Measurements from ENCODE around the gene SDR42E2.
"Not testable (repeated sequence)": the region's sequence is repeated elsewhere in the genome, so short reads cannot be mapped to it uniquely, and the experiment has no call there.

Gene SDR42E2

DNA sequence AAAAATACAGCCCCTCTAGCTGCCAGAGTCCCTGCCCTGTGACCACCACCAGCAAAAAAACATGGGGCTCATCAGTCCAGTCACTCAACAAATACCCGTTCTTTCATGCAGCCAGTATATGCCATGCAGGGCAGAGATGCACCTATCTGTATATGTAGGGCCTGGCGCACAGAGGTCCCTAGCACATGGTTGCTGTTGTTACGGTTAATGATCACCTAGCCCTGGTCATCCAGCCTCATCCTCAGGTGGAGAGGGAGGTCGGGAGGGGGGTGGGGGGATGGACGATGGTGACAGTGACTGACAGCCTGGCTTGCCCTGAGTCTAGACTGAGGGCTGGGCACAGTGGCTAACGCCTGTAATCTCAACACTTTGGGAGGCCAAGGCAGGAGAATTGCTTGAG, 1.5 kb downstream of the SDR42E2 start:
- no peak for DNase-seq

DNA sequence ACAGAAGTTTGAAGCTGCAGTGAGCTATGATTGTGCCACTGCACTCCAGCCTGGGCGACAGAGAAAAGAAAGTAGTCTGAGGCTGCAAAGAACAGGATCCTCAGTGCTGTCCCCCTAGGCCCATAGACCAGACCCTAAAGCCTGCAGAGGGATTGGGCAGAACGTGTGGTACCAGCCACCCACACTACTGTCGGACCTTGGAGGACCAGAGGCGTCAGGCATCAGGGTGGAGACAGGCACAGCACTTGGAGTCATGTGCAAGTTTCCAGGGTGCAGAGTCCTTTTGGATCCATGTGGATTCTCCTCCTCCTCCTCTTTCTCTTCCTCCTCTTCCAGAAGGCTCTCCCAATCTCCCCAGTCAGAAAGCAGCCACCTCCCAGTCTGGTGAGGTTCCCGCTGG, 2.2 kb downstream of the SDR42E2 start:
- no peak for DNase-seq

DNA sequence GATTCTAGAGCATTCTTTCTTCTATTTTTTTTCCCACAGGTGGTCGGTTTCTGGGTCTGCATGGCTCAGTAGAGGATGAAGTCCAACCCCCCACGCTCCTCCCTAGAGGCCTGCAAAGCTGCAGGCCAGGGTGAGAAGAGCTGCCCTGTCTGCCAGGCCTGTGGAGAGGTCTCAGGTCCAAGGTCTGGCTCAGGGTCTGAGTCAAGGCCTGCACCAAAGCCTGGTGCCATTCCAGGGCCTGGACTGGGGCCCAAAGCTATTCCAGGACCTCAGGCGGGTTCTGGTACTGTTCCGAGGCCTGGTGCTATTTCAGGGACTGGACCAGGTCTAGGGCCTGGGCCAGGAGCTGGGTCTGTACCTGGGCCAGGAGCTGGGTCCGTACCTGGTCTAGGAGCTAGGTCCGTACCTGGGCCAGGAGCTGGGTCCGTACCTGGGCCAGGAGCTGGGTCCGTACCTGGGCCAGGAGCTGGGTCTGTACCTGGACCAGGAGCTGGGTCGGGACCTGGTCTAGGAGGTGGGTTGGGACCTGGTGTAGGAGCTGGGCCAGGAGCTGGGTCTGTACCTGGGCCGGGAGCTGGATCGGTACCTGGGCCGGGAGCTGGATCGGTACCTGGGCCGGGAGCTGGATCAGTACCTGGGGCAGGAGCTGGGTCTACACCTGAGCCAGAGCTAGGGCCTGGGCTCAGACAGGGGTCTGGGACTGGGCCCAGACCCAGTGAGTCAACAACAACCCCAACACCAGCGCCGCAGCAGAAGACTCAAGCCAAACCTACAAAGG, 3.4 kb downstream of the SDR42E2 start:
- DNase-seq = no peak

DNA sequence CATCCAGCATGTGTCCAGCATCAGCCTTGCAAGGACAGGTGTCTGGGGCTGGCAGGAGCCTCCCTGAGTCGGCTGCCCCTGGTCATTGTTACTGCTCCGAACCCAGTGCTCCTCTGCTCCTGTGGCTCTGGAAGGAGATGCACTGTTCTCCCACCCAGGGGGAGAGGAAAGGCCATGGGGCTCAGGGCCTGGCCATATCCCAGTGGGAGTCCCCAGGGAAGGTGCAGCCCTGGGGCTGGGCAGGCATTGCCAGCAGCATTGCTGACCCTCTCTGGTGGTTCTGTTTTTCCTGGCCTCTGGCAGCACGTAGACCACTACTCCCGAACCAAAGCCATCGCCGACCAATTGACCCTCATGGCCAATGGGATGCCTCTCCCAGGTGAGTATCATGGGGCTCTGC, 9.6 kb downstream of the SDR42E2 start:
- no peak for DNase-seq

DNA sequence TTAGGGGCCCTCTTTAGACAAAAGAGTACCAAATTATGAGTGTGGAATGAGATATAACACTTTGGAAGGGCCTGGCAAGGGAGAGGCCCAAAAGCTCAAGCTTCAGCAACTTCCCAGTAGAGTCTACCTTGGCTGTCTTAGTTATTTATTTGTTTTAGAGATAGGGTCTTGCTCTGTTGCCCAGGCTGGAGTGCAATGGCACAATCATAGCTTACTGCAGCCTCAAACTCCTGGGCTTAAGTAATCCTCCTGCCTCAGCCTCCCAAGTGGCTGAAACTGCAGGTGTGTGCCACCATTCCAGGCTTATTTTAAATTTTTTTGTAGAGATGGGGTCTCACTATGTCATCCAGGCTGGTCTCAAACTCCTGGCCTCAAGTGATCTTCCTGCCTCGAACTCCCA, 10.3 kb downstream of the SDR42E2 start:
- DNase-seq = not testable (repeated sequence)

DNA sequence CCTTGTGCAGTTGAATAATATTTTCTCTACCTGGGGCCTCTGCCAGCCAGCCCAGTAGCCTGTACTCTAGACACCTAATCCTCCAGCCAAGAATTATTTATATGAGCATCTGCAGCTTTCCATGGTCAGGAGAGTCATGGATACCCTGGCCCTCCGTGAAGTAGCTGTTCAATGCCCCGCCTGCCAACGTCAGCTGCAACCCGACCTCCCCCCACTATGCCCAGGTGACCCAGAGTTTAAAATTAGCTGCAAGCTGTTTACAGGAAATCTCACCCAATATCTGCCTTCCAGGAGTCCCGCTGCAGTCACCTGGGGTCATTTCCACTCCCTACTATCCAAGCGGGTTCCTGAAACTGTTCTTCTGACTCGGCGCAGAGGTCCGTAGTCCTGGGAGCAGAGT, 12.3 kb downstream of the SDR42E2 start:
- no peak for DNase-seq

DNA sequence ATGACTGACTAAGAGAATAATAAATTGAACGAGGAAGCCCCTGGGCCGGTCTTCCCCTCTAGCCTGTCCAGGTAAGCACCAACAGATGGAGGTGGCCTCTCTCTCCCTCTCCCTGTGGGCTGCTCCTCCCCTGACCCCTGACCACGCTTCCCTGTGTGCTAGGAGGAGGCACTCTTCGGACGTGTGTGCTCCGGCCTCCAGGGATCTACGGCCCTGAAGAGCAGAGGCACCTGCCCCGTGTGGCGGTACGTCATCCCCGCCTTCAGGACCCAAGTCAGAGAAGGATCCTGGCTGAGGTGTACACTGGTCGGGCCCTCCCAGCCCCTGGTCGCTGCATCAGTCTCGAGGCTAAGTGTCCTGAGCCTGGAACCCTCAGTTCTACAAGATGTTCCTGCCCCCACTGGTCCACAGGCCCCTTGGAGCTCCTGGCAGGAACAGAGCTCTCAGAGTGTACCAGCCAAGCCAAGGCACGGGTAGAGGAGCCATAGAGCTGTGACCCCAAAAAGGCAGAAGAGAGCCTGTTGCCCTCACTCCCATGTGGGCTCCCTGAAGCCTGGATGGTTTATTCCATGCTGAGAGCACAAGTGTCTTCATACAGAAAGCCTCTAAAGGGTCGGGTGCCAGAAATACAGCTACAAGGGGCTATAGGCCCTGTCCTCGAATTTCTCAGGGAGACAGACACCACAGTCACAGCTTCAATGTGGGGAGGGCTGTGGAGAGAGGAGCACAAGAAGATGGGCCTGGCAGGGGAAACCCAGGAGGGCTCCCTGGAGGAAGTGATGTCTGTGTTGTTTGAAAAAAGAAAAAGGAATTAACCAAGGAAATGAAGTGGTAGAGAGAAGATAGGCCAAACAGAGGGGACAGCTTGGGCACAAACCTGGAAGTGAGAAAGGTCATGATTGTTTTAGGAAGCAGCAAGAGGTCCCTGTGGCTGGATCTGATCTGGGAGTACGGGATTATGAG, 15.9 kb downstream of the SDR42E2 start:
- DNase-seq = no peak

DNA sequence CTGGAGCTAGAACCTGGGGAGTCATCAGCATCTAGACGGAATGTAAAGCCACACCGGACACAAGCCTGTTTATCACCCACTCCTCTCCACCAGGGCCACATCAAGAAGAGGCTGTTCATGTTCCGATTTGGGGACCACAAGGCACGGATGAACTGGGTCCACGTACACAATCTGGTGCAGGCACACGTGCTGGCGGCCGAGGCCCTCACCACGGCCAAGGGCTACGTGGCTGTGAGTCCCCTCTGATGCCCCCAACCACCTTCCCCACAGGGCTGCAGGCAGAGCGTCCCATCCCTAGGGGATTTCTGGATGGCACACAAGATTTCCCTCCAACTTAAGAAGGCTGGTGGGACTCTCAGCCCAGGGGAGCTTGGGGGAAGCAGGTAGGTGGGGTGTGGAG, 19.1 kb downstream of the SDR42E2 start:
- DNase-seq = no peak

DNA sequence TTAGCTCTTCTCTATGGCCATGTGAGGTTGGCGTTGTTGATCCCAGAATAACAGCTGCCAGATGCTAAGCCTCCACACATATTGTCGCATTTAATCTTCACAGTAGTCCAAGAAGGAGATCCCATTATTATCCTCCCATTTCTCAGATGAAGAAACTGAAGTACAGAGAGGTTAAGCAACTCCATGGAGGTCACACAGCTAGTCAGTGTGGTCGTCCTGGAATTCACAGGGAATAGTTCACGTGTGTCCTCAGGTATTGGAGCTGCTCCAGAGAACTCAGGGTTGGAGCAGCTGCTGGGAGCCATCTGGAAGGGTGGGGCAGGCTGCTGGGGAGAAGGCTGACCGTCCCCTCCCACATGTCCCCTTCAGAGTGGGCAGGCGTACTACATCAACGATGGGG, 19.5 kb downstream of the SDR42E2 start:
- DNase-seq = no peak

DNA sequence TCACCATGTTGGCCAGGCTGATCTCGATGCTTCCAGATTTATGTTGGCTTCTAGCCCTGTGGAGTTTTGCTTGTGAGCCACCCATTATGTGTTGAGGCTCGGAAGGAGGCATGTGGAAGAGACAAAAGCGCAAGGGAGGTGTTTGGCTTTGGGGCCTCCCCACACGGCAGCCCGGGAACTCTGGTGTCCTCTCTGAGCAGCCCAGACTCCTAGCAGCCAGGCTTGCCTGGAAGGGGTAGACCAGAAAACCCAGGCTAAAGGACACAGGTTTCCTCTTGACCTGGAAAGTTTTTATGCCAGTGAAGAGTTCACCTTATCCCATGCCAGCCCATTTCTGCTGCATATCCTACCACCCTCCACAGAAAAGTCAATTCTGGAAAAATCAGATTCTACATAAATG, 21.0 kb downstream of the SDR42E2 start:
- DNase-seq = no peak

DNA sequence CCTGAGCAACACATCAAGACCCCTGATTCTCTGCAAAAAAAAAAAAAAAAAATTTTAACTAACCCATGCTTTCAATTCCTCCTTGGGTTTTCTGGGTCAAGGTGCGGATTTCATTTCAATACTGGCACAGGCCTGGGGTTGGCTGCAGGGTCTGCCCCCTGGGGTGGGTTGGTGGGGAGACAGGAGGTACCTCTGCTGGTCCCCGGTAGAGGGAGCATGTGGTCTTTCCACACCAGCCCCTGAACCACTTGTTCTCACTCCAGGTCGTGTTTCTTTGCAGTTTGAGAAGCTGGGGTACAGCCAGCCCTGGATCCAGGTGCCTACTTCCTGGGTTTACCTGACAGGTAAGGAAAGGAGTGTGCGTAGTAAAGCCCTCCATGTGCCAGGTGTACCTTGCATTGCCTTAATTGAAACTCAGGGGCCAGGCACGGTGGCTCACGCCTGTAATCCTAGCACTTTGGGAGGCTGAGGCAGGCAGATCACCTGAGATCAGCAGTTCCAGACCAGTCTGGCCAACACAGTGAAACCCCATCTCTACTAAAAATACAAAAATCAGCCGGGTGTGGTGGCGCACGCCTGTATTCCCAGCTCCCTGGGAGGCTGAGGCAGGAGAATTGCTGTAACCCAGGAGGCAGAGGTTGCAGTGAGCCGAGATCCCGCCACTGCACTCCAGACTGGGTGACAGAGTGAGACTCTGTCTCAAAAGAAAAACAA, 21.8 kb downstream of the SDR42E2 start:
- no peak for DNase-seq

DNA sequence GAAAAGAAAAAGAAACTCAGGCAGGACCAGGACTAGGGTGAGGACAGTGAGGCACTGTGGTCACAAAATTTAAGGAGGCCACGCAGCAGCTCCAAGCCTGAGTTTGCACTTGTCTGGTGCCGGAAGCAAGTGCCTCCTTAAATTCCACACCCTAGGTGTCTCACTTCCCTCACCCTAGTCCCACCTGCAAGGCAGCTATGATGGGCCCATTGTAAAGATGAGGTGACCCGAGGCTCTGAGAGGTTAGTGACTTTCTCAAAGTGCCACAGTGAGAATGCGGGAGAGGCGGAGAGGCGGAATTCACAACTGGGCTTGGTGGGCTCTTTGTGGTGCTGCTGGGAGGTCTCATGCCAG, 22.3 kb downstream of the SDR42E2 start:
- DNase-seq = no peak

DNA sequence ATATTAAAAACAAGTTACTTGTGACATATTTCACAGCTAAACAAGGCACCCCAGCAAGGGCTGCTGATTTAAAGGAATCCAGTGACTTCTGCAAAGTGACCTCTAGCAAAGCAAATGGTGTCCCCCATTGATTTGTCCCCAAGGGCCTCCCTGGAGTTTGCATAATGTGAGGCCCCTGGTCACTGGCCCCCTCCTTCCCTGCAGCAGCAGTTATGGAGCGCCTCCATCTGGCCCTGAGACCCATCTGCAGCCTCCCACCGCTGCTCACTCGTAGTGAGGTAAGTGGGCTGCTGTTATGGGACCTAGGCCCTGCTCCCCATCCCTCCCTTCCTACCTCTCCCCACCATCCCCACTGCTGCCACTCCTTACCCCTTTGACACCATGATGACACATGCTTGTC, 24.2 kb downstream of the SDR42E2 start:
- DNase-seq = no peak

DNA sequence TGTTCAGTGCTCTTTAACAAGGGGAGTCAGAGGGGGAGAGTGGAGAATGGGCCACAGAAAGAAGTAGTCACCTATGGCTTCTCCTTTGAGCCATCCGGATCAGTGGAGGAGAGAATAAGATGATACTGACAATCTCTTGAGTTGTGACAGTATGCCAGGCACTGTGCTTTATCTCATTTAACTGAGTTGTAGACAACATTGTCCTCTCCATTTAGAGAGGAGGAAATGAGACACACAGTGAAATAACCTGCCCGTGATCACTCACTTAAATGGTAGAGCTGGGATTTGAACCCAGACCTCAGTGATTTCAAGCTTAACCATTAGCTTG, 25.9 kb downstream of the SDR42E2 start:
- DNase-seq = no peak

DNA sequence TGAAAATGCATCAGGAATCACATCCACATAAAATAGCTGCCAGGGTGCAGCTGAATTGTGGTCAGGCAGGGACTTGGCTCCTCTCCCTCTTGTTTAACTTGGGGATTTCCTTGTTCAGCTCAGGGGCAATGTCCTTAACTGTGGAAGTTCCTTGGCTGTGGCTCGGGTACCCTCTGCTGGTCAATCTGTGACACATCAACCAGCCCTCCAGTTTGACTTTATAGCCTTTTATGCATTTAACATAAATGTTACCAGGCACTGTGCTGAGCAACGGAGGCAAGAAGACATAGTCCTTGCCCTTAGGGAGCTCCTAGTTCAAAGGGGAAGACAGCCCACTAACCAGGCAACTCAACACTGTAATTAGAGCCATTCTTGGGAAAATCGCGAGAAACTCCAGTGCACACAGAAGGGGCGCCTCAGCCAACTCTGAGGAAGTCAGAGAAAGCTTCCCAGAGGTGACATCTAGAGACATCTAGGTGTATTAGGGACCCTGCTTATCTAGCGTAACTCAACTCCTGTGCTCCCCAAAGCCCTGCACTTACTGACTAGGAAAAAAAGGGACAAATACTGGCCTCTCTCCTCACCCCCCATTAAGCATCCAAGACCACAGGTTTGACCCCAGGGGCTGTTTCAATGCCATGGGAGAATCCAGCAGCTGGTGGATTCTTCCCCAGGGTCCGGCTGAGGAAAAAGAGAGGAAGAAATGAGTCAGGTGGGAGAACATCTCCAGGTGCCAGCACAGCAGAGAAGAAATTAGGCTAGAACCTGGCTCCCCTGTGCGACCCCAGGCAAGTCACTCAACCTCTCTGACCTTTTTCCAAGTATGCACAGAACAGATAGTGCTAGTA, 26.5 kb downstream of the SDR42E2 start:
- DNase-seq = peak; percentile 46

DNA sequence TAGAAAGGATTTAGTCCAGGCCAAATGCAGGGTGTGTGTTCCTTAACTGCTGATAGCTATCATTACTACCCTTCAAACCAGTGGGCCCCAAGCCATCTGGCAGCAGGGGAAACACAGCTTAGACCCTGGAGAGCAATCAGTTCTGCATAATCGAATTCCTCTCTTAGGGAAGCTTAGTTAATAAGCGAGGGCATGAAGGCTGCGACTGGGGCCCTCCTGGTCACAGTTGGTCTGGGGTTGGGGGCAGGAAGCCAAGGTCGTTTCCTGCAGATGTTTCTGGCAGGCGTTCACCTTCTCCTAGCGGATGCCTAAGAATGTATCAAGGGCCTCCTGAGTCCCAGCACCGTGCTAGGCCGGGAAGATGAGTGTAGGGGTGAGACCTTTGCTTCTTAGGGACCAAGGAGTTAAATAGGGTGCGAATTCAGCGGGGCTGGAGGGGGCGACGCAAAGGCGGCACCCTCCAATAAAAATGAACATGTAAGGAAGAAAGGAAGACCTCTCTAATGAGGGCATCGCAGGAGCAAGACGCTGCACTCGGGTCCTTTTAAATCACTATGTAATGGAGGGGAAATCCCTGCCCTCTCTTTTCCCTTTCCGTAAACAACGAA, 27.3 kb downstream of the SDR42E2 start:
- no peak for DNase-seq

DNA sequence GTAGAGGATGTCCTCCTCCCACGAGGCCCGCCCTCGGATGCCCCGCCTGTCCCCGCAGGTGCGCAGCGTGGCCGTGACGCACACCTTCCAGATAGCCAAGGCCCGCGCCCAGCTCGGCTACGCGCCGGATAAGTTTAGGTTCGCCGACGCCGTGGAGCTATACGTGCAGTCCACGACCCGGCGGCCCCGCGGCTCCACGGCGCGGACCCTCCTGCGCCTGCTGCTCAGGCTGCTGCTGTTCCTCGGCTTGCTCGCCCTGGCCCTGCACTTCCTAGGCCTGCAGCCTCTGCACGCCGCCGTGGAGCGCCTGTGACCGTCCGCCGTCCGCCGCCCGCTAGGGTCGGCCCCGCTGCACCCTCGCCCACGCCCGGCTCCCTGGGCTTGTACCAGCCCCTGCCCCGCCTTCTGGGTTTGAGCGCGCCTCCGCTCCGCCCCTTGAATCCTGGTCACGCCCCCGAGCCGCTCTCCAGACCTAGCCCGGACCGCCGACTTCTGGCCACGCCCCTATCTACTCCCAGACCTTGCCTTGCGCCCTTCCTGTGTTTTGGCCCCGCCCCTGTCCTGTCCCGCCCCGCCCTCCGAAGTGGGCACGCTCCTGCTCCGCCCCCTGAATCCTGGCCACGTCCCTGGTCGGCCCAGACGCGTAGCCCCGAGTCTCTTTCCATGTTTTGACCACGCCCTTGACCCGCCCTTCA, 27.9 kb downstream of the SDR42E2 start:
- DNase-seq = peak; percentile 91

DNA sequence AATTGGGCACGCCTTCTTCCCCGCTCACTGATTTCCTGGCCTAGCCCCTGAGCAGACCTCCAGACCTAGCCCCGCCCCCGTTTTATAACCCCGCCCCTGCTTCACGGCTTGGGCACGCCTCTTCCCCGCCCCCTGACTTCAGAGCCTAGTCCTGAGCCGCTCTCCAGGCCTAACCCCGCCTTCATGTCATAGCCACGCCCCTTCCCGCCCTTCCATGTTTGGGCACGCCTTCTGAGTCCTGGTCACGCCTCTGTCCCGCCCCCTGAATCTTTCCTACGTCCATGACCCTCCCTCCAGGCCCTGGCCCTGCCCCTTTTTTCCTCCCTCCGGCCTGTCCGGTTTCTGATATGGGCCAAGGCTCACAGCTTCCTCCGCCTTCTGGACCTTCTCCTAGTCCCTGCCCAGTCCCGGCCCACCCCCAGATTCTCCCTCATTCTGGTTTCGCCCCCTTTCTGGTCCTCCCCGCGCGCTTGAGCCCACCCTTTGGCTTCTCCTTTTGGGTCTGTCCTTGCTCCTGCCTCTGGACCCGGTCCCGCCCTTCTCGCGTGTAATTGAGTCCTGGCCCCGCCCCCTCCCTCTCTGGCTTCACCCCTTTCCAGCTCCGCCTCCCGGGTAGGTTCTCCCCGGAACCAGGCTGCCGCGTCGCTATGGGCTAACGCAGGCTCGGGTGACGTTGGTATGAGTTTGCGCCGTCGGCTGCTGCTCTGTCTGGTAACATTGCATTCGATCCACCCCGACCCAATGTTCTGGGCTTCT, 28.6 kb downstream of the SDR42E2 start:
- DNase-seq = peak; percentile 100

DNA sequence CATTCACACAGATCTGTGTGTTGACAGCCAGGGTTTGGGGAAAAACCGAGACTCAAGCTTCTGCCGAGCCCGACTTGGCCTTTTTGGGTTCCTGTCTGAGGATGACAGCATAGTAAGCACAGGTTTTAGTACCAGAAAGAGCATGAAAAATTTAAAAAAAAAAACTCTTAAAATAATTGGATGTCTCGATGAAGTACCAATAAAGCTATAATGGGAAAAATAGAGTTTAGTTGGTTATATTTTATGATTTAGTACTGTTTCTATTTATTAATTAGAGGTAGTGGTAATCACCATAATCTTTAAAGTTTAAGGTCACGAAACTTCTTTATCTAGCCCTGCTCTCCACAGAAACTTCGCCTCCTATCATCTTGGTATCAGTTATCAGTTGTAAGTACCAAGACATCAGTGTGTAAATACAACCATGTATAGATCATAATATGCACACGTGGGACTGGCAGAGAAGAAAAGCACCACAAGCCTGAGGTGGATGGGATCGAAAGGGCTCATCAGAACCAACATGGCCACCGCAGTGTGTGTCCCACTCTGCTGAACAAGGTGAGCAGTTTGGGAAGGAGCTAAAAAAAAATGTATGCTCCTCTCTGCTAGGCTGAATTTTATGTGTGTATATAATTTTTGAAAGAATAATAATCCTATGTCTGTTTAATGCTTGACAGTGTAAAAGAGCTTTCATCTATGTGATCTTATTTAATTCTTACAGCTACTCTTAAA, 29.4 kb downstream of the SDR42E2 start:
- DNase-seq = no peak

Measured in activated T-cell treated with anti-CD3 and anti-CD28 coated beads for 4 hours (primary cell).